ENCODE results near the gene NGFR. TPM values are rescaled to one million over a fixed set of nuclear protein-coding genes. Genes with fewer than 3 reads are reported as not detected.
A peak's percentile ranks its signal among the peaks of the same experiment; 100 is the strongest.

NGFR gene
- polyA plus RNA-seq, 1 donor: 20.4 TPM

GRCh38 chr17:49456183-49456965, 38.7 kb upstream of the NGFR start:
- H3K4me3 ChIP-seq (ENCODE audit: low read length): no peak overlapping the region
- H3K27ac ChIP-seq (ENCODE audit: low read length): peak overlapping the region; percentile 52
- 100% methylated on average over 1 of the region's 5 CpGs for WGBS (ENCODE audit: insufficient coverage, low lambda C conversion rate)
- H3K27me3 ChIP-seq (ENCODE audit: control insufficient read depth, insufficient read depth, low read length): peaks cover 63% of the 10 kb centered on the region
- no peaks in the 10 kb centered on the region for H3K9me3 ChIP-seq (ENCODE audit: control insufficient read depth, low read depth, low read length)
- H3K4me1 ChIP-seq (ENCODE audit: control insufficient read depth, insufficient read depth, low read length): no peaks in the 10 kb centered on the region
- no peaks in the 10 kb centered on the region for H3K36me3 ChIP-seq (ENCODE audit: control insufficient read depth, insufficient read depth, low read length)
- no peak for DNase-seq

- no peaks in the 10 kb centered on the region for H3K36me3 ChIP-seq (ENCODE audit: control insufficient read depth, insufficient read depth, low read length)
- 40% methylated on average over 1 of the region's 15 CpGs for WGBS (ENCODE audit: insufficient coverage, low lambda C conversion rate)
- no peak overlapping the region for H3K4me3 ChIP-seq (ENCODE audit: low read length)
- no peak for DNase-seq
- H3K9me3 ChIP-seq (ENCODE audit: control insufficient read depth, low read depth, low read length): no peaks in the 10 kb centered on the region
- H3K4me1 ChIP-seq (ENCODE audit: control insufficient read depth, insufficient read depth, low read length): no peaks in the 10 kb centered on the region
- H3K27ac ChIP-seq (ENCODE audit: low read length): no peak overlapping the region
- H3K27me3 ChIP-seq (ENCODE audit: control insufficient read depth, insufficient read depth, low read length): peaks cover 69% of the 10 kb centered on the region
These were observed 37.2 kb upstream of the NGFR start for GRCh38 chr17:49457564-49458535.

GRCh38 chr17:49459401-49459984, 35.6 kb upstream of the NGFR start:
- DNase-seq: no peak
- no CpG with 5 or more reads among the region's 7 CpGs for WGBS (ENCODE audit: insufficient coverage, low lambda C conversion rate)
- H3K27me3 ChIP-seq (ENCODE audit: control insufficient read depth, insufficient read depth, low read length): peaks cover 72% of the 10 kb centered on the region
- no peak overlapping the region for H3K27ac ChIP-seq (ENCODE audit: low read length)
- no peaks in the 10 kb centered on the region for H3K9me3 ChIP-seq (ENCODE audit: control insufficient read depth, low read depth, low read length)
- H3K4me3 ChIP-seq (ENCODE audit: low read length): no peak overlapping the region
- H3K36me3 ChIP-seq (ENCODE audit: control insufficient read depth, insufficient read depth, low read length): no peaks in the 10 kb centered on the region
- no peaks in the 10 kb centered on the region for H3K4me1 ChIP-seq (ENCODE audit: control insufficient read depth, insufficient read depth, low read length)

GRCh38 chr17:49460401-49460800, 34.7 kb upstream of the NGFR start:
- Histone ChIP-seq H3K9me3 (ENCODE audit: control insufficient read depth, low read depth, low read length) (no peaks in the 10 kb centered on the region), H3K27me3 (ENCODE audit: control insufficient read depth, insufficient read depth, low read length) (peaks cover 69% of the 10 kb centered on the region), H3K4me3 (ENCODE audit: low read length) (no peak overlapping the region), H3K36me3 (ENCODE audit: control insufficient read depth, insufficient read depth, low read length) (no peaks in the 10 kb centered on the region), H3K4me1 (ENCODE audit: control insufficient read depth, insufficient read depth, low read length) (no peaks in the 10 kb centered on the region), H3K27ac (ENCODE audit: low read length) (no peak overlapping the region)
- WGBS (ENCODE audit: insufficient coverage, low lambda C conversion rate): no CpG with 5 or more reads among the region's 7 CpGs
- no peak for DNase-seq

- H3K9me3 ChIP-seq (ENCODE audit: control insufficient read depth, low read depth, low read length): no peaks in the 10 kb centered on the region
- WGBS (ENCODE audit: insufficient coverage, low lambda C conversion rate): no CpG with 5 or more reads among the region's 2 CpGs
- no peaks in the 10 kb centered on the region for H3K36me3 ChIP-seq (ENCODE audit: control insufficient read depth, insufficient read depth, low read length)
- H3K4me1 ChIP-seq (ENCODE audit: control insufficient read depth, insufficient read depth, low read length): no peaks in the 10 kb centered on the region
- no peak overlapping the region for H3K27ac ChIP-seq (ENCODE audit: low read length)
- no peak for DNase-seq
- peaks cover 65% of the 10 kb centered on the region for H3K27me3 ChIP-seq (ENCODE audit: control insufficient read depth, insufficient read depth, low read length)
- H3K4me3 ChIP-seq (ENCODE audit: low read length): no peak overlapping the region
These were observed 33.5 kb upstream of the NGFR start for GRCh38 chr17:49461580-49461979.

GRCh38 chr17:49464049-49464448, 31.0 kb upstream of the NGFR start:
- Histone ChIP-seq H3K4me3 (ENCODE audit: low read length) (no peak overlapping the region), H3K4me1 (ENCODE audit: control insufficient read depth, insufficient read depth, low read length) (no peaks in the 10 kb centered on the region), H3K27me3 (ENCODE audit: control insufficient read depth, insufficient read depth, low read length) (peaks cover 62% of the 10 kb centered on the region), H3K27ac (ENCODE audit: low read length) (no peak overlapping the region), H3K9me3 (ENCODE audit: control insufficient read depth, low read depth, low read length) (no peaks in the 10 kb centered on the region), H3K36me3 (ENCODE audit: control insufficient read depth, insufficient read depth, low read length) (no peaks in the 10 kb centered on the region)
- no peak for DNase-seq
- WGBS (ENCODE audit: insufficient coverage, low lambda C conversion rate): no CpG with 5 or more reads among the region's 2 CpGs

- DNase-seq: no peak
- WGBS (ENCODE audit: insufficient coverage, low lambda C conversion rate): no CpG with 5 or more reads among the region's 17 CpGs
These were observed 29.7 kb upstream of the NGFR start for GRCh38 chr17:49465331-49465903.

GRCh38 chr17:49466436-49466835, 28.7 kb upstream of the NGFR start:
- Histone ChIP-seq H3K4me1 (ENCODE audit: control insufficient read depth, insufficient read depth, low read length) (peaks cover 3% of the 10 kb centered on the region), H3K4me3 (ENCODE audit: low read length) (no peak overlapping the region), H3K36me3 (ENCODE audit: control insufficient read depth, insufficient read depth, low read length) (no peaks in the 10 kb centered on the region), H3K27me3 (ENCODE audit: control insufficient read depth, insufficient read depth, low read length) (peaks cover 65% of the 10 kb centered on the region), H3K27ac (ENCODE audit: low read length) (no peak overlapping the region), H3K9me3 (ENCODE audit: control insufficient read depth, low read depth, low read length) (peaks cover 2% of the 10 kb centered on the region)
- no CpG with 5 or more reads among the region's 1 CpG for WGBS (ENCODE audit: insufficient coverage, low lambda C conversion rate)
- DNase-seq: no peak

More at GRCh38 chr17:49465331-49465903, 29.7 kb upstream of the NGFR start:
- Histone ChIP-seq H3K27me3 (ENCODE audit: control insufficient read depth, insufficient read depth, low read length) (peaks cover 64% of the 10 kb centered on the region), H3K9me3 (ENCODE audit: control insufficient read depth, low read depth, low read length) (peaks cover 2% of the 10 kb centered on the region), H3K36me3 (ENCODE audit: control insufficient read depth, insufficient read depth, low read length) (no peaks in the 10 kb centered on the region), H3K27ac (ENCODE audit: low read length) (no peak overlapping the region), H3K4me1 (ENCODE audit: control insufficient read depth, insufficient read depth, low read length) (peaks cover 2% of the 10 kb centered on the region), H3K4me3 (ENCODE audit: low read length) (no peak overlapping the region)

- Histone ChIP-seq H3K4me3 (ENCODE audit: low read length) (no peak overlapping the region), H3K27ac (ENCODE audit: low read length) (no peak overlapping the region), H3K4me1 (ENCODE audit: control insufficient read depth, insufficient read depth, low read length) (peaks cover 3% of the 10 kb centered on the region), H3K27me3 (ENCODE audit: control insufficient read depth, insufficient read depth, low read length) (peaks cover 72% of the 10 kb centered on the region), H3K36me3 (ENCODE audit: control insufficient read depth, insufficient read depth, low read length) (no peaks in the 10 kb centered on the region), H3K9me3 (ENCODE audit: control insufficient read depth, low read depth, low read length) (peaks cover 2% of the 10 kb centered on the region)
- WGBS (ENCODE audit: insufficient coverage, low lambda C conversion rate): 80% methylated on average over 1 of the region's 1 CpG
- no peak for DNase-seq
These were observed 27.9 kb upstream of the NGFR start for GRCh38 chr17:49467175-49467574.

GRCh38 chr17:49468811-49469385, 26.2 kb upstream of the NGFR start:
- H3K4me1 ChIP-seq (ENCODE audit: control insufficient read depth, insufficient read depth, low read length): peaks cover 3% of the 10 kb centered on the region
- no peak for DNase-seq
- H3K27me3 ChIP-seq (ENCODE audit: control insufficient read depth, insufficient read depth, low read length): peaks cover 76% of the 10 kb centered on the region
- H3K27ac ChIP-seq (ENCODE audit: low read length): no peak overlapping the region
- H3K36me3 ChIP-seq (ENCODE audit: control insufficient read depth, insufficient read depth, low read length): no peaks in the 10 kb centered on the region
- peaks cover 2% of the 10 kb centered on the region for H3K9me3 ChIP-seq (ENCODE audit: control insufficient read depth, low read depth, low read length)
- no peak overlapping the region for H3K4me3 ChIP-seq (ENCODE audit: low read length)
- no CpG with 5 or more reads among the region's 1 CpG for WGBS (ENCODE audit: insufficient coverage, low lambda C conversion rate)

Data from large intestine (tissue), 3 donors.